Measurements from ENCODE around the gene PI4KA. TPM values are rescaled to one million over a fixed set of nuclear protein-coding genes. Genes with fewer than 3 reads are reported as not detected.

PI4KA gene
- total RNA-seq, 2 donors from 2014 or later: 42.5 to 47.2 TPM

DNA sequence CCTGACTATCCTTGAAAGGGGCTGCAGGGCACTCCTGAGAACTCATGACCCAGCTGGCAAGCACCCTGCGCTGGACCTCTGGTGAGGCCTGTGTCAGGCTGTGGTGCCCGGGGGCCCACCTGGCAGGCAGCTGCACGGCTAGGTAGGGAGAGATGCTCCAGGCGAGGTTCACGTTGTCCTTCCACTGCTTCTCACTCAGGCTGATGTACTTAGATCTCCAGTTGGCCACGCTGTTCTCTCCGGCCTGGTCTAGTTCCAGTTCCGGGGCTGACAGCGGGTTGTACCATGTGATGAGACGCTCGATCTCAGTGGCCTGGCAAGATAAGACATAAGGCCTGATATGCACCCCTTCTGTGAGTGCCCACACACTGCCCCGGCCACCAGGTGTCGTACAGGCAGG, 129.4 kb downstream of the PI4KA start:
- Histone ChIP-seq H3K36me3 (replicated peaks in 1 of 2; ENCODE audit: insufficient read depth in 1 of 2, low read depth in 2 of 2) (peaks cover 5 to 22% of the 10 kb centered on the region in 2 donors), H3K27me3 (no peaks in the 10 kb centered on the region), H3K4me1 (no peaks in the 10 kb centered on the region), H3K27ac (no peak overlapping the region), H3K9me3 (no peaks in the 10 kb centered on the region), H3K4me3 (no peak overlapping the region)
- TF ChIP-seq, protein P1, sequence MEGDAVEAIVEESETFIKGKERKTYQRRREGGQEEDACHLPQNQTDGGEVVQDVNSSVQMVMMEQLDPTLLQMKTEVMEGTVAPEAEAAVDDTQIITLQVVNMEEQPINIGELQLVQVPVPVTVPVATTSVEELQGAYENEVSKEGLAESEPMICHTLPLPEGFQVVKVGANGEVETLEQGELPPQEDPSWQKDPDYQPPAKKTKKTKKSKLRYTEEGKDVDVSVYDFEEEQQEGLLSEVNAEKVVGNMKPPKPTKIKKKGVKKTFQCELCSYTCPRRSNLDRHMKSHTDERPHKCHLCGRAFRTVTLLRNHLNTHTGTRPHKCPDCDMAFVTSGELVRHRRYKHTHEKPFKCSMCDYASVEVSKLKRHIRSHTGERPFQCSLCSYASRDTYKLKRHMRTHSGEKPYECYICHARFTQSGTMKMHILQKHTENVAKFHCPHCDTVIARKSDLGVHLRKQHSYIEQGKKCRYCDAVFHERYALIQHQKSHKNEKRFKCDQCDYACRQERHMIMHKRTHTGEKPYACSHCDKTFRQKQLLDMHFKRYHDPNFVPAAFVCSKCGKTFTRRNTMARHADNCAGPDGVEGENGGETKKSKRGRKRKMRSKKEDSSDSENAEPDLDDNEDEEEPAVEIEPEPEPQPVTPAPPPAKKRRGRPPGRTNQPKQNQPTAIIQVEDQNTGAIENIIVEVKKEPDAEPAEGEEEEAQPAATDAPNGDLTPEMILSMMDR (IDR thresholded peaks at IDR 0.05): no peak
- no peak for TF ChIP-seq POLR2A (IDR thresholded peaks at IDR 0.05)
- no peak for DNase-seq
- intact Hi-C loops (cut with DNase I): no loop called here
- 93% methylated on average over 9 to 13 of the region's 13 CpGs for WGBS, 2 donors
- no peak for ATAC-seq

DNA sequence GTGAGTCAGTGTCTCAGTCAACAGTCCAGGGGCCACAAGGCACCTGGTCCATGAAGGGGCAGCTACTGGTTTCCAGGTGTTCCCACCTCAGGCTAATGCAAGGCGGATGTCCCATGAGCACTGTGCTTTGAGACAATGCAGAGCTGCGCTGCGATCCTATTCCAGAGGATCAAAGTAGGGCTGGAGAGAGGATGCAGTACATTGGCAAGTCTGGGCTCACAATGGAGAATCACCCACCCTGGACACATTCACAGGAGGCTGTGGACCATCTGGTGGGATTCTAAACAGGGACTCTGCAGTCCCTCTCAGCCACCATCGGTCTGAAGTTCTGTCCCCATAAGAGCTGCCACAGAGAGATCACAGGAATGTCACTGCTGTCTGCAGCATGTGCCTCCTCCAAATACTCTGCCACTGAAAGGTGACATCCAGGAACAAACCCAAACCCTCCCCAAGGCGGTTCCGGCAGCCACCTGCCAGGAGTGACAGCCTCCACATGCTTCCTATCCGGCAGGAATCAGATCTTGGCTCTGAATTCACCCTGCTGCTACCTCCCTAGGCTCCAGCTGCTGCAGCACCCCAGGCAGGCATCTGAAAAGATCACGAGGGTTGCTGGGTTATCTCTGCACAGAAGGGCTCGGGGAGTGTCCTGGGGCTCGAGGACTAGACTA, 130.0 kb downstream of the PI4KA start:
- Histone ChIP-seq H3K4me3 (no peak overlapping the region), H3K27me3 (no peaks in the 10 kb centered on the region), H3K36me3 (replicated peaks in 1 of 2; ENCODE audit: insufficient read depth in 1 of 2, low read depth in 2 of 2) (peaks cover 5 to 22% of the 10 kb centered on the region in 2 donors), H3K4me1 (no peaks in the 10 kb centered on the region), H3K9me3 (no peaks in the 10 kb centered on the region), H3K27ac (no peak overlapping the region)
- 90 to 100% methylated on average over 2 to 10 of the region's 10 CpGs for WGBS, 2 donors
- intact Hi-C loops (cut with DNase I): no loop called here
- TF ChIP-seq, protein P1 (IDR thresholded peaks at IDR 0.05): no peak
- TF ChIP-seq POLR2A (IDR thresholded peaks at IDR 0.05): no peak
- DNase-seq (no peak), ATAC-seq (no peak)

DNA sequence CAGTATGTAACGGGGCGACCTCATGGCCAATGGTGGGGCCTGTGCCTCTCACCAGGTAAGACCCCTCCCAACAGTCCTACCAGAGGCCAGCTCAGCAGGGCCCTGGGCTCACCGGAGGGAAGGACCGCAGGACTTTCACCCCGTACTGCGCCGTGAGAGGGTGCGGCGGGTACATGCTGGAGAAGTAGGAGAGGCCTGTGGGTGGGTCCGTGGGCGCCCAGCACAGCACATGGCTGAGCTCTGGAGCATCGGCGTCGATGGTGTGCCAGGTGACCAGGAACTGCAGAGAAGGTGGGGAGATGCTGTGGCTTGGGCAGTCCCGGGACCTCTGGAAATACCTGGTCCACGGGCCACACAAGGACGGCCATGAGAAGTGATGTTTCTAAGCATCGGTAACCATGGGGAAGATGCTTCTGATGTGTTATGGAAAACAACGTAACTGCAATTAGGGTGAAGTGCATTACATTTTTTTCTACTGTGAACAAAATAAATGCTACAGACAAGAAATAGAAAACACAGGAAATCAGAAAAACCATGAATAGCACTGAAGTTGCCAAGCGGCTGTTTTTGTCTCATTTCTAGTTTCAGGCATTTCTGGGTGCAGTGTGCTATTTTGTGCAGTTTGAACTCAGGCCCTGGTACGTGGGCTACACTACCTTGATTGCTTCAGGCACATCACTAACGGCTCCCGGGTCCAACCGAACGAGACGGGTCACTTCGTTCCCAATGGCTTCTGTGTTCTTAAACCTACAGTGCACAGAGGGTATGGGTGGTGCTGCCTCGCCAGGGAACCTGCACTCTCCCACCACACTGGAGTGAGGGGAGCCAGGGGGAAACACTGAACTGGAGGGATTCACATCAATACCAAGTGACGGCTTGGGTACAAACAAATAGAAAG, 131.2 kb downstream of the PI4KA start:
- DNase-seq (no peak), ATAC-seq (no peak)
- no peak overlapping the region for H3K27ac ChIP-seq
- intact Hi-C loops (cut with DNase I): no loop called here
- H3K4me3 ChIP-seq: no peak overlapping the region
- no peaks in the 10 kb centered on the region for H3K9me3 ChIP-seq
- WGBS, 2 donors: 90 to 91% methylated on average over 25 to 29 of the region's 29 CpGs
- TF ChIP-seq, protein P1 (IDR thresholded peaks at IDR 0.05): no peak
- no peak for TF ChIP-seq POLR2A (IDR thresholded peaks at IDR 0.05)
- H3K4me1 ChIP-seq: no peaks in the 10 kb centered on the region
- peaks cover 5 to 22% of the 10 kb centered on the region in 2 donors for H3K36me3 ChIP-seq (replicated peaks in 1 of 2; ENCODE audit: insufficient read depth in 1 of 2, low read depth in 2 of 2)
- no peaks in the 10 kb centered on the region for H3K27me3 ChIP-seq

DNA sequence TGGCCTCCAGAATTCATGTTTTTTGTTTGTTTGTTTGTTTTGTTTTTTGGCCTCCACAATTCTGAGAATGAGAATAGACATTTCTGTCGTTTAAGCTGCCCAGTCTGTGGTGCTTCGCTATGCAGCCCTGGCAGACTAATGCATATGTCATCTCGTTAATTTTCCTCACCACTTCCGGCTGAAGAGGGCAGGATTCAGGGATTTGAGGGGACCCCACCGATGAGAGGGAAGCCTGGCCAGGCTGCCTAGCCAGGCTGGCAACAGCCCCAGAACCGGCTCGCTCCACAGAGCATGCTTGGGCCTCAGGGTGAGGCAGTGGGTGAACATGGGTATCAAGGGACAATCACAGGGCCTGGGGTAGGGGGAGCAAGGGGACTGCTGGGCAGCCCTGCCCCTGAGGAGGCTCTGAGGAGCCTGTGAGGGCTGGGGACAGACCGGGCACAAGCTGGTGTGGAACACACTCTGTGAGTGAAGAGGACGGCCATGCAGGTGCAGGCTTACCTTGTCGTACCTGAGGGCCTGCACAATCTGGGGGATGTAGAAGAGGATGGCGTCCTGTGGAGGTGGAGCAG, 132.5 kb downstream of the PI4KA start:
- no peaks in the 10 kb centered on the region for H3K27me3 ChIP-seq
- no peak overlapping the region for H3K27ac ChIP-seq
- no peak overlapping the region for H3K4me3 ChIP-seq
- H3K9me3 ChIP-seq: no peaks in the 10 kb centered on the region
- TF ChIP-seq POLR2A (IDR thresholded peaks at IDR 0.05): no peak
- TF ChIP-seq, protein P1 (IDR thresholded peaks at IDR 0.05): no peak
- 78 to 81% methylated on average over 7 to 11 of the region's 11 CpGs for WGBS, 2 donors
- intact Hi-C loops (cut with DNase I): no loop called here
- ATAC-seq (no peak), DNase-seq (no peak)
- H3K4me1 ChIP-seq: no peaks in the 10 kb centered on the region
- H3K36me3 ChIP-seq (replicated peaks in 1 of 2; ENCODE audit: insufficient read depth in 1 of 2, low read depth in 2 of 2): peaks cover 5 to 22% of the 10 kb centered on the region in 2 donors

All from body of pancreas (tissue), 4 donors.